ENCODE measurements around the gene TMPRSS6.

GRCh38 chr22:37050913-37051312, 58.6 kb downstream of the TMPRSS6 start:
- TF ChIP-seq CTCF (IDR thresholded peaks at IDR 0.05) (no peak), POLR2A (IDR thresholded peaks at IDR 0.05) (no peak)

Data from Peyer's patch (tissue), 4 donors.